OCI-LY3 (cell line): Measurements from ENCODE around the gene RNF148.

ENCODE experiments used
- CTCF ChIP-seq: fragments of 200-600, 300-600 bp; sonication (generic); IDR thresholded peaks from 2 replicates; pipeline ENCODE4 v1.5.1; 2014; ENCODE audit warnings: antibody characterized with exemption, low read length, low read depth
- EZH2phosphoT487 ChIP-seq: fragments of 200-600 bp; shearing (Covaris generic); IDR thresholded peaks from 2 replicates; pipeline ENCODE4 v1.6.1; 2018; ENCODE audit warnings: antibody characterized with exemption, mixed run types, low read depth

- TF ChIP-seq CTCF (no peak), EZH2phosphoT487 (no peak)
Measured at GRCh38 chr7:122727759-122728158, 25.0 kb upstream of the RNF148 start.
